Liver (tissue), 3 donors: ENCODE measurements around the gene DNAJB13.

Experiments used
- ATF3 ChIP-seq: IDR thresholded peaks from 2 replicates; pipeline ENCODE4 v1.6.1; 2016; ENCODE audit warnings: antibody characterized with exemption
- CTCF ChIP-seq: fragments of 150-350 bp; IDR thresholded peaks from 2 replicates; pipeline ENCODE4 v1.5.1; 2017; ENCODE audit warnings: improper control_type of control experiment, low read depth, low read length; ENCODE audit not compliant: missing input control
- NR2F2 ChIP-seq: IDR thresholded peaks from 2 replicates; pipeline ENCODE4 v1.6.1; 2016; ENCODE audit warnings: antibody characterized with exemption
- donor health status: healthy.
- donor health status: healthy.

- TF ChIP-seq NR2F2 = no peak
- no peak for TF ChIP-seq ATF3
- no peak for TF ChIP-seq CTCF
Observed at GRCh38 chr11:74012074-74012809, 61.4 kb downstream of the DNAJB13 start.
